ENCODE results near the gene SLC7A1. TPM values are rescaled to one million over a fixed set of nuclear protein-coding genes. Genes with fewer than 3 reads are reported as not detected.
"Not testable (repeated sequence)": the region's sequence is repeated elsewhere in the genome, so short reads cannot be mapped to it uniquely, and the experiment has no call there.

Gene SLC7A1
- polyA plus RNA-seq, result 14.6 TPM
- long read RNA-seq, donor 1, full-length matches to known transcripts, result 2 of 2 reads
- long read RNA-seq, donor 1, partial matches to known transcripts, result 0 of 2 reads
- long read RNA-seq, donor 1, other reads (novel, unspliced or antisense), result 0 of 2 reads
- long read RNA-seq, donor 2, full-length matches to known transcripts, result 2 of 2 reads
- long read RNA-seq, donor 2, partial matches to known transcripts, result 0 of 2 reads
- long read RNA-seq, donor 2, other reads (novel, unspliced or antisense), result 0 of 2 reads
- long read RNA-seq, donor 3, result 0 reads
- long read RNA-seq, donor 4, result 0 reads
- long read RNA-seq, donor 5, result 0 reads
- long read RNA-seq, donor 6, full-length matches to known transcripts, result 2 of 2 reads
- long read RNA-seq, donor 6, partial matches to known transcripts, result 0 of 2 reads
- long read RNA-seq, donor 6, other reads (novel, unspliced or antisense), result 0 of 2 reads
- long read RNA-seq, donor 7, full-length matches to known transcripts, result 4 of 4 reads
- long read RNA-seq, donor 7, partial matches to known transcripts, result 0 of 4 reads
- long read RNA-seq, donor 7, other reads (novel, unspliced or antisense), result 0 of 4 reads
- long read RNA-seq, donor 8, full-length matches to known transcripts, result 1 of 1 reads
- long read RNA-seq, donor 8, partial matches to known transcripts, result 0 of 1 reads
- long read RNA-seq, donor 8, other reads (novel, unspliced or antisense), result 0 of 1 reads
- long read RNA-seq, donor 9, result 0 reads
- long read RNA-seq, donor 10, full-length matches to known transcripts, result 4 of 4 reads
- long read RNA-seq, donor 10, partial matches to known transcripts, result 0 of 4 reads
- long read RNA-seq, donor 10, other reads (novel, unspliced or antisense), result 0 of 4 reads
- long read RNA-seq, donor 11, result 0 reads

DNA sequence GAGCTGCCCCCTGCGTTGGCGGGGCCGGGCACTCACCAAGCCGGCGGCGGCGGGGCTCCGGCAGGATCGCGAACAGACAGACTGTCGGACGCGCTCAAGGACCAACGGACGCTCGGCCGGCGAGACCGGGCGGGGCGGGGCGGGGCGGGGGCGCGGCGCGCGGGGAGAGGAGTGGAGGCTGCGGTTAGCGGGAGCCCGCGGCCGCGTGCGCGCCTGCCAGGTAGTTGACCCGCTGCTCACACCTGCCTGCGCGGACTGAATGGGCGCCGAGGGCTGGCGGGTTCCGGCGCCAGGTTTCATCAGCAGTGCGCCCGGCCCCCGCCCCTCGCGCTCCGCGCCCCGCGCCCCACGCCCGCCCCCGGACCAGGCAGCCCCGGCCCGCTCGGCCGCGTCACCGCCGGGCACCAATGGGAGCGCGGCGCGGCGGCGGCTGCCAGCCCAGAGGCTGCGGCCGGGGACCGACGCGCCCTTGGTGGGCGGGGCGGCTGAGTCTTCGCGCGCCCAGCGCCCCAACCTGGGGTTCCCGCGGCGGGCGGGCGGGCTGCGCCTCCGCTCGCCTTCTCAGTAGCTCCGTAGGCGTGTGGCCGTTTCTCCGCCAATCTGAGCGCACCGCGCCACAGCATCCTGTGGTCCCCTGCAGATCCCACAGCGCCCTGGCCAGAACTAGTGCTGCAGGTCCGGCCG lies at the start of gene SLC7A1:
Gene SLC7A1 (minus strand): TSS at position 309 of the 684 bp plus-strand sequence. CDS start 59,500 bp downstream, outside the sequence.
- Histone ChIP-seq H3K27me3 (ENCODE audit: control insufficient read depth, insufficient read depth, low read length) (peaks cover 12% of the 10 kb centered on the region), H3K27ac (ENCODE audit: low read length) (peak within 1 kb of the TSS; percentile 67), H3K36me3 (ENCODE audit: control insufficient read depth, insufficient read depth, low read length) (no peaks in the 10 kb centered on the region), H3K4me1 (ENCODE audit: control insufficient read depth, insufficient read depth, low read length) (no peaks in the 10 kb centered on the region), H3K4me3 (ENCODE audit: low read length) (peak within 1 kb of the TSS; percentile 52), H3K9me3 (ENCODE audit: control insufficient read depth, low read depth, low read length) (no peaks in the 10 kb centered on the region)
- WGBS (ENCODE audit: insufficient coverage, low lambda C conversion rate), result no CpG with 5 or more reads among the region's 98 CpGs
- peak; percentile 79 to 89 for DNase-seq

DNA sequence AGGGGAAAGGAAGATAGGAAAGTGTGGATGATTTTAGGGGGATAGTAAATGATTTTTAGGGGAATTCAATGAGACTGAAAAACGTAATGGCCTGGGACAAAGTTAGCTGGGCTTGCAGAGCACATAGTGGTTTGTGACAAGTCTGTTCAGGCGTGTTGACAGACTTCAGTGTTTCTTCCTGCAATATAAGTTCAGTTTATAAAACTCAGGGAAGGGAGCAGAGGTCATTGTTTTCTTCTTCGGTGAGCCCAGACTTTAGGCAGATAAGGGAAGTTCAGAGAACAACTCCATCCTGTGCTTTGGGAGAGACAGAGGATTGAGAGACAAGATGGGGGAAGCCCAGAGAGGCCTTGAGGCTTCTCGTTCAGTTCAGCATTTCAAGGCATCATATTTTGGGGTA lies 45.2 kb upstream of the SLC7A1 start:
- DNase-seq, result peak in 1 of 2 donors; percentile 50
- H3K9me3 ChIP-seq (ENCODE audit: control insufficient read depth, low read depth, low read length), result no peaks in the 10 kb centered on the region
- 27% methylated on average over 2 of the region's 4 CpGs for WGBS (ENCODE audit: insufficient coverage, low lambda C conversion rate)

DNA sequence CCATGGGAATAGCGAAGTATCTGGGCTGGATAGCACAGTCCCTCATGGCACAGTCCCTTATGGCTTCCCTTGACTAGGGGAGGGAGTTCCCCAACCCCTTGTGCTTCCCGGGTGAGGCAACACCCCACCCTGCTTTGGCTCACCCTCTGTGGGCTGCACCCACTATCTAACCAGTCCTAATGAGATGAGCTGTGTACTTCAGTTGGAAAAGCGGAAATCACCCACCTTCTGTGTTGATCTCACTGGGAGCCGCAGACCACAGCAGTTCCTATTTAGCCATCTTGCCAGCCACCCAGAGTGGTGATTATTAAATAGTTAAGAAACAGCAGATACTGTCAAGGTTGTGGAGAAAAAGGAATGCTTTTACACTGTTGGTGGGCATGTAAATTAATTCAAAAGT lies 41.3 kb upstream of the SLC7A1 start:
- H3K4me3 ChIP-seq (ENCODE audit: low read length); H3K4me1 ChIP-seq (ENCODE audit: control insufficient read depth, insufficient read depth, low read length); H3K27ac ChIP-seq (ENCODE audit: low read length); H3K27me3 ChIP-seq (ENCODE audit: control insufficient read depth, insufficient read depth, low read length); H3K9me3 ChIP-seq (ENCODE audit: control insufficient read depth, low read depth, low read length); H3K36me3 ChIP-seq (ENCODE audit: control insufficient read depth, insufficient read depth, low read length); DNase-seq: not testable (repeated sequence)
- WGBS (ENCODE audit: insufficient coverage, low lambda C conversion rate), result no CpG with 5 or more reads among the region's 4 CpGs

More for the DNA sequence above, 45.2 kb upstream of the SLC7A1 start:
- no peak overlapping the region for H3K4me3 ChIP-seq (ENCODE audit: low read length)
- H3K36me3 ChIP-seq (ENCODE audit: control insufficient read depth, insufficient read depth, low read length), result no peaks in the 10 kb centered on the region
- H3K4me1 ChIP-seq (ENCODE audit: control insufficient read depth, insufficient read depth, low read length), result no peaks in the 10 kb centered on the region
- no peaks in the 10 kb centered on the region for H3K27me3 ChIP-seq (ENCODE audit: control insufficient read depth, insufficient read depth, low read length)
- H3K27ac ChIP-seq (ENCODE audit: low read length), result no peak overlapping the region

DNA sequence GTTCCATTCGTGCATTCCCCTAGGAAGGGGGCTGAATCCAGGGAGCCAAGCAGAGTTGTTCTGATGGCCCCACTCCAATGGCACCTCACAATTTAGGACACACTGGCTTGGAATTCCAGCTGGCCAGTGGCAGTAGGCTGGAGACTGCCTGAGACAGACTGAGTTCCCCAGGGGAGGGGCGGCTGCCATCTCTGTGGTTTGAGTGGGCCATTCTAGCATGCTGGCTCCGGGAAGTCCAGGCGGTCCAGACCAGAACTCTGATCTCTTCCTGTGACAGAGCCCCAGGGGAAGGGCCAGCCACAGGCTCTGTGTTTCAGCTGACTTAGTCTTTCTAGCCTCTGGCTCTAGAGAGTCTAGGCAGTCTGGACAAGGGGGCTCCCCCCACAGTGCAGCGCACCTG lies 29.5 kb upstream of the SLC7A1 start:
- WGBS (ENCODE audit: insufficient coverage, low lambda C conversion rate), result no CpG with 5 or more reads among the region's 5 CpGs
- H3K4me3 ChIP-seq (ENCODE audit: low read length), result no peak overlapping the region
- peaks cover 7% of the 10 kb centered on the region for H3K27me3 ChIP-seq (ENCODE audit: control insufficient read depth, insufficient read depth, low read length)
- H3K36me3 ChIP-seq (ENCODE audit: control insufficient read depth, insufficient read depth, low read length), result no peaks in the 10 kb centered on the region
- H3K27ac ChIP-seq (ENCODE audit: low read length), result no peak overlapping the region
- H3K4me1 ChIP-seq (ENCODE audit: control insufficient read depth, insufficient read depth, low read length), result no peaks in the 10 kb centered on the region
- DNase-seq, result no peak
- no peaks in the 10 kb centered on the region for H3K9me3 ChIP-seq (ENCODE audit: control insufficient read depth, low read depth, low read length)

DNA sequence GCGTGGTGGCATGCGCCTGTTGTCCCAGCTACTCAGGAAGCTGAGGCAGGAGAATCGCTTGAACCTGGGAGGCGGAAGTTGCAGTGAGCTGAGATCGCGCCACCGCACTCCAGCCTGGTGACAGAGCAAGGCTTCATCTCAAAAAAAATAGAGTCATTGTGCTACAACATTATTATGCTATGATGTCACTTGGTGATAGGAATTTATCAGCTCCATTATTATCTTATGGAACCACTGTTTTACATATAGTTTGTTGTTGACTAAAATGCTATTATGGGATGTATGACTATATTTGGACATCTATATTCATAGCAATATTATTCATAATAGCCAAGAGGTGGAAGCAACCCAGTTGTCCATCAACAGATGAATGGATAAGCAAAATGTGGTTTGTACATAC lies 26.4 kb upstream of the SLC7A1 start:
- no peak overlapping the region for H3K4me3 ChIP-seq (ENCODE audit: low read length)
- H3K27ac ChIP-seq (ENCODE audit: low read length), result no peak overlapping the region
- WGBS (ENCODE audit: insufficient coverage, low lambda C conversion rate), result no CpG with 5 or more reads among the region's 7 CpGs
- H3K4me1 ChIP-seq (ENCODE audit: control insufficient read depth, insufficient read depth, low read length), result no peaks in the 10 kb centered on the region
- DNase-seq, result no peak
- H3K9me3 ChIP-seq (ENCODE audit: control insufficient read depth, low read depth, low read length), result no peaks in the 10 kb centered on the region
- no peaks in the 10 kb centered on the region for H3K36me3 ChIP-seq (ENCODE audit: control insufficient read depth, insufficient read depth, low read length)
- peaks cover 7% of the 10 kb centered on the region for H3K27me3 ChIP-seq (ENCODE audit: control insufficient read depth, insufficient read depth, low read length)

DNA sequence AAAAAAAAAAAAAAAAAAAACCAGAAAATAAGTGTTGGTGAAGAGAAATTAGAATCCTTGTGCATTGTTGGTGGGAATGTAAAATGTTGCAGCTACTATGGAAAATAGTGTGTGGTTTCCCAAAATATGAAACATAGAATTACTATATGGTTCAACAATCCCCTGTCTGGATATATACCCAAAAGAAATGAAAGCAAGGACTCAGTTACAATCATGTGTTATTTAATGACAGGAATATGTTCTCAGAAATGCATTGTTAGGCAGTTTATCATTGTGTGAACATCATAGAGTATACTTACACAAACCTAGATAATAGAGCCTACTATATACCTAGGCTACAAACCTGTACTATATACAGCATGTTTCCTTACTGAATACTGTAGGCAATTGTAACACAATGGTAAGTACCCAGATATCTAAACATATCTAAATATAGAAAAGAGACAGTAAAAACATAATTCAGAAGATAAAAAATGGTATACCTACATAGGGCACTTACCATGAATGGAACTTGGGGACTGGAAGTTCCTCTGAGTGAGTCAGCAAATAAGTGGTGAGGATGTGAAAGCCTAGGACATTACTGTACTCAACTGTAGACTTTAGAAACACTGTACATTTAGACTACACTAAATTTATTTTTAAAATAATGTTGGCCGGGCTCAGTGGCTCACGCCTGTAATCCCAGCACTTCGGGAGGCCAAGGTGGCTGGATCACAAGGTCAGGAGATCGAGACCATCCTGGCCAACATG lies 25.7 kb upstream of the SLC7A1 start:
- no peak overlapping the region for H3K27ac ChIP-seq (ENCODE audit: low read length)

DNA sequence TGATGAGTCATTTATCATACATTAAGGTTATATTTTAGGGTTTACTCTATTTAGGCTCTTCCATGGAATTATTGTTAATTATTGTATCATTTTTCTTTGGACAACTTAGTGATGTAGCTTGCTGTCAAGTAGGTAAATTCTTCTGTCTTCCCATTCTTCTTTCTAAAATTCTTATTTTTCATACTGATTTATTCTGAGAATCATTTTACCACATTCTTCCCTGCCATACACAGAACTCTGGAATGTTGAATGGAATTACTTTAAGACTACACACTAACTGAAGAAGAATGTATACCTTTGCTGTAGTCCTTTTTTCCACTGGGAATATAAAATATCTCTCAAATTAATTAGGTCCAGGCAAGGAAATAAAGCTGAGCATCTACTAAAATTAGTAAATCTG lies 24.5 kb upstream of the SLC7A1 start:
- Histone ChIP-seq H3K27me3 (ENCODE audit: control insufficient read depth, insufficient read depth, low read length) (peaks cover 4% of the 10 kb centered on the region), H3K36me3 (ENCODE audit: control insufficient read depth, insufficient read depth, low read length) (no peaks in the 10 kb centered on the region), H3K9me3 (ENCODE audit: control insufficient read depth, low read depth, low read length) (no peaks in the 10 kb centered on the region), H3K4me3 (ENCODE audit: low read length) (no peak overlapping the region), H3K27ac (ENCODE audit: low read length) (no peak overlapping the region), H3K4me1 (ENCODE audit: control insufficient read depth, insufficient read depth, low read length) (no peaks in the 10 kb centered on the region)
- no peak for DNase-seq

More for the DNA sequence above, 25.7 kb upstream of the SLC7A1 start:
- H3K4me3 ChIP-seq (ENCODE audit: low read length), result no peak overlapping the region
- no peaks in the 10 kb centered on the region for H3K4me1 ChIP-seq (ENCODE audit: control insufficient read depth, insufficient read depth, low read length)
- no CpG with 5 or more reads among the region's 4 CpGs for WGBS (ENCODE audit: insufficient coverage, low lambda C conversion rate)
- H3K9me3 ChIP-seq (ENCODE audit: control insufficient read depth, low read depth, low read length), result no peaks in the 10 kb centered on the region
- peaks cover 7% of the 10 kb centered on the region for H3K27me3 ChIP-seq (ENCODE audit: control insufficient read depth, insufficient read depth, low read length)
- H3K36me3 ChIP-seq (ENCODE audit: control insufficient read depth, insufficient read depth, low read length), result no peaks in the 10 kb centered on the region
- no peak for DNase-seq

DNA sequence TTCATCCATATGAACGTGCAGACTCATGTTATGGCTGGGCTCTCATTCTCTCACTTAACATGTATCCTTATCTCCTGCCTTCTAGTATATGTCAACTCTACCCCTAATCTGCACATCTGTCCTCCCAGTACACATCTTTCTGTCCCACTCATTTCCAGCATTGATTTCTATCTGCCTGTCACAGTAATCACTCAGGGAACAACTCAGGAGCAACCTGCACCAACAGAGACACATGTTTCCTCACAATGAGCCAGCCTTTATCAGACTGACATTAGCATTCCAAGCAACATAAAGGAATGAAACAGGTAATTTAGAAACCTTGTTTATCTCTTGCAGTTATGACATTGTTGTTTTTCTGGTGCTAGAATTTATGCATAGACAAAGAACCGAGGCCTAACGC lies 17.6 kb upstream of the SLC7A1 start:
- DNase-seq, result no peak
- no peak overlapping the region for H3K27ac ChIP-seq (ENCODE audit: low read length)
- H3K36me3 ChIP-seq (ENCODE audit: control insufficient read depth, insufficient read depth, low read length), result no peaks in the 10 kb centered on the region
- H3K4me1 ChIP-seq (ENCODE audit: control insufficient read depth, insufficient read depth, low read length), result no peaks in the 10 kb centered on the region
- H3K4me3 ChIP-seq (ENCODE audit: low read length), result no peak overlapping the region
- WGBS (ENCODE audit: insufficient coverage, low lambda C conversion rate), result no CpG with 5 or more reads among the region's 3 CpGs
- peaks cover 8% of the 10 kb centered on the region for H3K27me3 ChIP-seq (ENCODE audit: control insufficient read depth, insufficient read depth, low read length)
- H3K9me3 ChIP-seq (ENCODE audit: control insufficient read depth, low read depth, low read length), result no peaks in the 10 kb centered on the region

DNA sequence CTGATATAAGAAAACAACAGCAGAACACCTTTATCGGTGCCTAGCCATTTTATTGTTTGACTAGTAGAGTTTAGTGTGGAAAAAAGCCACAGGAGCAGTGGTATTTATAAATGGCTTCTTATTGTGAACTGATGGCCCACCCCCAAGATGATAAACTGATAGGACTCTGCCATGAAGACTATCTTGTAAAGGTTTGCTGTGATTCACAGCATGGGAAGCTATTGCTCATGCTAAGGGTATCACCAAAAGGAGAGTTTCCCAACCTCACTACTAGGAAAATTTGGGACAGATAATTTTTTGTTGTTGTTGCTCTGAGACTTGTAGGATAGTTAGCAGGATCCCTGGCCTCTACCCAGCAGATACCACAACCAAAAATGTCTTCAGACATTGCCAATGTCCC lies 12.0 kb upstream of the SLC7A1 start:
- Histone ChIP-seq H3K27me3 (ENCODE audit: control insufficient read depth, insufficient read depth, low read length) (peaks cover 14% of the 10 kb centered on the region), H3K9me3 (ENCODE audit: control insufficient read depth, low read depth, low read length) (no peaks in the 10 kb centered on the region), H3K4me3 (ENCODE audit: low read length) (no peak overlapping the region), H3K27ac (ENCODE audit: low read length) (no peak overlapping the region), H3K4me1 (ENCODE audit: control insufficient read depth, insufficient read depth, low read length) (no peaks in the 10 kb centered on the region), H3K36me3 (ENCODE audit: control insufficient read depth, insufficient read depth, low read length) (no peaks in the 10 kb centered on the region)
- WGBS (ENCODE audit: insufficient coverage, low lambda C conversion rate), result no CpG with 5 or more reads among the region's 1 CpG
- DNase-seq, result no peak
